HCT116 (cell line): Measurements from ENCODE around the gene SNX25. TPM values are rescaled to one million over a fixed set of nuclear protein-coding genes. Genes with fewer than 3 reads are reported as not detected.

Experiments used
- ATAC-seq: fragments of 200-7000 bp; cut with Tn5 transposase; 2 replicates; pipeline ENCODE4 v1.9.1; 2020; ENCODE audit warnings: mild to moderate bottlenecking, moderate library complexity
- BruUV-seq: library from RNA; stranded (reverse); fragments of 400-500 nt; replicated peaks from 2 replicates; lab custom pipeline; 2021; lab: Mats Ljungman, UMichigan
- CTCF ChIA-PET: fragments of 300-600 bp; sonication (Branson Sonifier 250); formaldehyde crosslinking; loops from one replicate; lab custom pipeline; 2021; ENCODE audit warnings: antibody characterized with exemption; lab: Charles Lee
- POLR2A ChIA-PET: fragments of 300-600, 350-600 bp; sonication (Branson Sonifier 250); formaldehyde crosslinking; loops from one replicate; lab custom pipeline; 2021; ENCODE audit warnings: antibody characterized with exemption; lab: Charles Lee
- RAD21 ChIA-PET, 2 experiments: fragments of 300-600 bp; sonication (Branson Sonifier 250); formaldehyde crosslinking; loops; one replicate each; lab custom pipeline; 2023; ENCODE audit warnings: low total read pairs in 2 of 2; ENCODE audit not compliant: uncharacterized antibody in 2 of 2, unreplicated experiment in 2 of 2, low non-redundant PET in 1 of 2; lab: Charles Lee
- DNase-seq: peaks from one replicate; pipeline ENCODE4 v3.0.0-alpha.2; 2010; ENCODE audit warnings: low read depth, low spot score
- H2AFZ ChIP-seq: fragments of 200-600 bp; shearing (Covaris generic), sonication (generic); 2 replicates; pipeline ENCODE4 v1.6.1; 2017; ENCODE audit warnings: low read depth, mixed run types, mixed read lengths, antibody characterized with exemption, low read length; ENCODE audit not compliant: poor library complexity, severe bottlenecking
- H3K27ac ChIP-seq: 2 replicates; pipeline ENCODE4 v1.5.1; 2012; ENCODE audit warnings: low read depth, low read length
- H3K27me3 ChIP-seq: fragments of 200-600 bp; sonication (generic); 2 replicates; pipeline ENCODE4 v1.6.1; 2016; ENCODE audit warnings: mixed run types, low read length, mixed read lengths; ENCODE audit not compliant: insufficient read depth
- H3K36me3 ChIP-seq, 2 experiments: fragments of 200-500 bp in 1 of 2; fragments of 200-600 bp in 1 of 2; sonication (Bioruptor generic) in 1 of 2; sonication (generic) in 1 of 2; 2 replicates each; pipeline versions ENCODE4 v1.5.1 to v1.6.1; 2014 to 2016; ENCODE audit warnings: low read length in 2 of 2, inconsistent platforms in 1 of 2, mixed read lengths in 1 of 2, mixed run types in 1 of 2; ENCODE audit not compliant: insufficient read depth in 2 of 2, control insufficient read depth in 1 of 2
- H3K4me1 ChIP-seq, 2 experiments: fragments of 200-600 bp in 1 of 2; sonication (generic) in 1 of 2; 2 replicates each; pipeline versions ENCODE4 v1.5.1 to v1.6.1; 2012 to 2017; ENCODE audit warnings: low read length in 2 of 2, inconsistent platforms in 1 of 2, mild to moderate bottlenecking in 1 of 2, mixed read lengths in 1 of 2, mixed run types in 1 of 2, moderate library complexity in 1 of 2; ENCODE audit not compliant: insufficient read depth in 2 of 2, control insufficient read depth in 1 of 2
- H3K4me2 ChIP-seq: fragments of 200-600 bp; sonication (generic); 2 replicates; pipeline ENCODE4 v1.6.1; 2017; ENCODE audit warnings: mixed run types, low read length, mixed read lengths
- H3K4me3 ChIP-seq, 2 experiments: fragments of 200-600 bp in 1 of 2; sonication (generic) in 1 of 2; replicated peaks in 1 of 2; 2 replicates each; pipeline ENCODE4 v1.5.1; 2011 to 2016; ENCODE audit warnings: low read length in 2 of 2, control low read depth in 1 of 2, low read depth in 1 of 2, mild to moderate bottlenecking in 1 of 2, mixed read lengths in 1 of 2, mixed run types in 1 of 2
- H3K79me2 ChIP-seq: fragments of 200-600 bp; sonication (generic); 2 replicates; pipeline ENCODE4 v1.6.1; 2017; ENCODE audit warnings: mild to moderate bottlenecking, mixed run types, low read length, moderate library complexity, mixed read lengths; ENCODE audit not compliant: insufficient read depth
- H3K9ac ChIP-seq: fragments of 200-600 bp; sonication (generic); 2 replicates; pipeline ENCODE4 v1.6.1; 2016; ENCODE audit warnings: low read length, mixed read lengths
- H3K9me2 ChIP-seq: fragments of 200-600 bp; sonication (generic), shearing (Covaris generic); 2 replicates; pipeline ENCODE4 v1.6.1; 2017; ENCODE audit warnings: mixed run types, mild to moderate bottlenecking, moderate library complexity; ENCODE audit not compliant: insufficient read depth
- H3K9me3 ChIP-seq, 2 experiments: fragments of 200-500 bp in 1 of 2; fragments of 200-600 bp in 1 of 2; sonication (Bioruptor generic) in 1 of 2; sonication (generic) in 1 of 2; 2 replicates each; pipeline ENCODE4 v1.6.1; 2014 to 2017; ENCODE audit warnings: low read length in 2 of 2, mixed read lengths in 2 of 2, inconsistent platforms in 1 of 2, low read depth in 1 of 2, mild to moderate bottlenecking in 1 of 2, mixed run types in 1 of 2, moderate library complexity in 1 of 2; ENCODE audit not compliant: control insufficient read depth in 1 of 2, insufficient read depth in 1 of 2
- H4K20me1 ChIP-seq: fragments of 200-600 bp; sonication (generic), shearing (Covaris generic); 2 replicates; pipeline ENCODE4 v1.6.1; 2017; ENCODE audit warnings: mixed run types, mild to moderate bottlenecking, moderate library complexity; ENCODE audit not compliant: insufficient read depth
- ATF3 ChIP-seq: IDR thresholded peaks from 2 replicates; pipeline ENCODE4 v1.6.1; 2012
- CBX3 ChIP-seq: IDR thresholded peaks from 2 replicates; pipeline ENCODE4 v1.6.1; 2012; ENCODE audit warnings: low read depth
- CEBPB ChIP-seq: IDR thresholded peaks from 2 replicates; pipeline ENCODE4 v1.6.1; 2012; ENCODE audit warnings: low read depth
- CTCF ChIP-seq, 3 experiments: fragments of 200-600 bp in 1 of 3; sonication (generic) in 1 of 3; IDR thresholded peaks in 2 of 3; conservative IDR thresholded peaks in 1 of 3; 2 replicates each; pipeline ENCODE4 v1.5.1; 2012 to 2017; ENCODE audit warnings: low read depth in 2 of 3, low read length in 2 of 3, antibody characterized with exemption in 1 of 3, borderline replicate concordance in 1 of 3, control low read depth in 1 of 3, mild to moderate bottlenecking in 1 of 3, mixed read lengths in 1 of 3, mixed run types in 1 of 3, moderate library complexity in 1 of 3; ENCODE audit not compliant: insufficient read depth in 1 of 3
- EGR1 ChIP-seq: IDR thresholded peaks from 2 replicates; pipeline ENCODE4 v1.6.1; 2012; ENCODE audit warnings: low read depth
- EZH2 ChIP-seq: fragments of 200-600 bp; sonication (generic); IDR thresholded peaks from 2 replicates; pipeline ENCODE4 v1.6.1; 2017; ENCODE audit warnings: antibody characterized with exemption, mixed run types
- EZH2phosphoT487 ChIP-seq: fragments of 200-600 bp; IDR thresholded peaks from 2 replicates; pipeline ENCODE4 v1.6.1; 2018; ENCODE audit warnings: antibody characterized with exemption, borderline replicate concordance
- FOSL1 ChIP-seq: IDR thresholded peaks from 2 replicates; pipeline ENCODE4 v1.6.1; 2012; ENCODE audit warnings: low read depth
- JUND ChIP-seq: IDR thresholded peaks from 2 replicates; pipeline ENCODE4 v1.6.1; 2012
- MAX ChIP-seq: IDR thresholded peaks from 2 replicates; pipeline ENCODE4 v1.6.1; 2012
- POLR2A ChIP-seq: IDR thresholded peaks from 2 replicates; pipeline ENCODE4 v1.7.0; 2011; ENCODE audit warnings: borderline replicate concordance; ENCODE audit not compliant: insufficient read depth, insufficient read length; ENCODE audit errors: extremely low read depth
- POLR2AphosphoS5 ChIP-seq: IDR thresholded peaks from 2 replicates; pipeline ENCODE4 v1.6.1; 2011; ENCODE audit warnings: mild to moderate bottlenecking, low read depth, low read length, moderate library complexity
- RAD21 ChIP-seq: IDR thresholded peaks from 2 replicates; pipeline ENCODE4 v1.6.1; 2012; ENCODE audit warnings: low read depth, mild to moderate bottlenecking
- SP1 ChIP-seq: IDR thresholded peaks from 2 replicates; pipeline ENCODE4 v1.6.1; 2012; ENCODE audit warnings: low read depth
- ZFX ChIP-seq: fragments of 450-650 bp; IDR thresholded peaks from 2 replicates; pipeline ENCODE4 v1.6.1; 2017
- ZNF274 ChIP-seq: fragments of 200-500 bp; sonication (Bioruptor generic); IDR thresholded peaks from 2 replicates; pipeline ENCODE4 v1.6.1; 2014; ENCODE audit warnings: mild to moderate bottlenecking, low read depth, low read length, inconsistent platforms
- intact Hi-C: fragments of 100-400 bp; cut with micrococcal nuclease; formaldehyde crosslinking; loops from 2 replicates; pipeline ENCODE4 v1.10.0; 2022
- total RNA-seq: library from RNA; stranded (reverse); gene quantifications from one replicate; pipeline ENCODE4 v1.2.1, GENCODE V29; 2021; ENCODE audit not compliant: unreplicated experiment

Gene SNX25
- total RNA-seq, 1 experiment from 2014 or later, result 20.9 TPM

GRCh38 chr4:185265942-185266341 lies 56.5 kb downstream of the SNX25 start:
- ATAC-seq (no peak), DNase-seq (no peak)
- H3K79me2 ChIP-seq, result no peaks in the 10 kb centered on the region
- ChIA-PET POLR2A (no interaction called here), CTCF (no interaction called here), RAD21 (no interaction called here)
- H3K36me3 ChIP-seq, result peaks cover 3 to 4% of the 10 kb centered on the region in 2 experiments; a peak in 1 of 4 replicates
- no peaks in the 10 kb centered on the region for H3K9me3 ChIP-seq
- BruUV-seq, result no TSS peak
- H3K4me3 ChIP-seq, result no peak overlapping the region
- H3K4me2 ChIP-seq, result no peak overlapping the region
- H3K4me1 ChIP-seq, result no peaks in the 10 kb centered on the region
- TF ChIP-seq CBX3 (no peak), ATF3 (no peak), SP1 (no peak), POLR2A (no peak), POLR2AphosphoS5 (no peak), CTCF (IDR thresholded peaks at IDR 0.05 in 2 of 3, conservative IDR thresholded peaks at IDR 0.05 in 1 of 3; ENCODE audit: borderline replicate concordance in 1 of 3, insufficient read depth in 1 of 3, low read depth in 2 of 3, low read length in 2 of 3) (no peak), ZFX (no peak), RAD21 (no peak), EZH2 (no peak), EGR1 (no peak), FOSL1 (no peak), JUND (no peak), CEBPB (no peak), ZNF274 (no peak), EZH2phosphoT487 (no peak), MAX (no peak)
- intact Hi-C loops, result no loop called here
- no peaks in the 10 kb centered on the region for H3K27me3 ChIP-seq
- no peak overlapping the region for H3K9ac ChIP-seq
- H3K9me2 ChIP-seq, result no peaks in the 10 kb centered on the region
- H2AFZ ChIP-seq, result no peak overlapping the region
- H4K20me1 ChIP-seq, result no peaks in the 10 kb centered on the region
- no peak overlapping the region for H3K27ac ChIP-seq
